ENCODE measurements around the gene CORO2B.

- TF ChIP-seq CTCF (IDR thresholded peaks at IDR 0.05; ENCODE audit: low read length) (no peak), EZH2 (optimal IDR thresholded peaks at IDR 0.05; ENCODE audit: low read depth, low read length) (no peak)
These were observed 33.7 kb downstream of the CORO2B start for GRCh38 chr15:68612503-68612902.
